ENCODE data around the gene DET1.
"Not testable (repeated sequence)": the region's sequence is repeated elsewhere in the genome, so short reads cannot be mapped to it uniquely, and the experiment has no call there.

The DET1 gene

GRCh38 chr15:88546248-88547129, at the start of gene DET1:
TSS of gene DET1 (minus strand) at chr15:88546681. CDS start at chr15:88531705, 14,976 bp downstream.
- DNase-seq = peak; percentile 97

- no peak for DNase-seq
Observed at GRCh38 chr15:88591384-88591783, 44.9 kb upstream of the DET1 start.

DNA sequence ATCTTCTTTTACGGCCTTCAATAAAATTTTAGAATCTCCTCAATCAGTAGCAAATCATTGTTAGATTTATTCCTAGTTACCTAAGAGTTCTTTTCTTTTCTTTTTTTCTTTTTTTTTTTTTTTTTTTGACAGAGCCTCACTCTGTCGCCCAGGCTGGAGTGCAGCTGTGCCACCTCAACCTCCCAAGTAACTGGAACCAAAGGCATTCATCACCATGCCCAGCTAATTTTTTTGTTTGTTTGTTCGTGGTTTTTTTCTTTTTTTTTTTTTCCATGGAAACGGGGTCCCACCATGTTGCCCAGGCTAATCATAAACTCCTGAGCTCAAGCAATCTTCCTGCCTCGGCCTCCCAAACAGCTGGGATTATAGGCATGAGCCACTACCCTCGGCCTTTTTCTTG, 44.3 kb upstream of the DET1 start:
- DNase-seq = no peak

- no peak for DNase-seq
Observed at GRCh38 chr15:88586401-88587162, 40.1 kb upstream of the DET1 start.

- DNase-seq = no peak
Observed at GRCh38 chr15:88580532-88580931, 34.1 kb upstream of the DET1 start.

GRCh38 chr15:88579322-88579721, 32.8 kb upstream of the DET1 start:
- no peak for DNase-seq

- no peak for DNase-seq
Observed at GRCh38 chr15:88574655-88575054, 28.2 kb upstream of the DET1 start.

- DNase-seq = no peak
Observed at GRCh38 chr15:88574077-88574476, 27.6 kb upstream of the DET1 start.

DNA sequence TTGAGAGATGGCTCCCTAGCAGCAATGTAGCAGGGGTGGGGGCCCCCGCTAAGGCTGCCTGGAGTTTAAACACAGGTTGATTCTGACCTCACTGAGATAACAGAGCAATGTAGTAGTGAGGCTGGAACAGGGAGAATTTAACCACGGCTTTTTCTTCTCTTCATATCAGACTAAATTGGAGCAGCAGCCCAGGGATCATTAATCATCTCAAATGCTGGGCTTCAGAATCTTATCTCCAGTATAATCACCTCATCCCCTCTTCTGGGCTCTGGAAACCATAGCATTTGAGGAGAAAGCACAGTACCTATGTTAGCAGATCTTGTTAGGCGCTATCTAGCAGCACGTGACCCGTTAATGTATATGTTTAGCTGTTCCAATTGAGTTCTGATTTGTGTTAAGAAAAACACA, 25.4 kb upstream of the DET1 start:
- no peak for DNase-seq

DNA sequence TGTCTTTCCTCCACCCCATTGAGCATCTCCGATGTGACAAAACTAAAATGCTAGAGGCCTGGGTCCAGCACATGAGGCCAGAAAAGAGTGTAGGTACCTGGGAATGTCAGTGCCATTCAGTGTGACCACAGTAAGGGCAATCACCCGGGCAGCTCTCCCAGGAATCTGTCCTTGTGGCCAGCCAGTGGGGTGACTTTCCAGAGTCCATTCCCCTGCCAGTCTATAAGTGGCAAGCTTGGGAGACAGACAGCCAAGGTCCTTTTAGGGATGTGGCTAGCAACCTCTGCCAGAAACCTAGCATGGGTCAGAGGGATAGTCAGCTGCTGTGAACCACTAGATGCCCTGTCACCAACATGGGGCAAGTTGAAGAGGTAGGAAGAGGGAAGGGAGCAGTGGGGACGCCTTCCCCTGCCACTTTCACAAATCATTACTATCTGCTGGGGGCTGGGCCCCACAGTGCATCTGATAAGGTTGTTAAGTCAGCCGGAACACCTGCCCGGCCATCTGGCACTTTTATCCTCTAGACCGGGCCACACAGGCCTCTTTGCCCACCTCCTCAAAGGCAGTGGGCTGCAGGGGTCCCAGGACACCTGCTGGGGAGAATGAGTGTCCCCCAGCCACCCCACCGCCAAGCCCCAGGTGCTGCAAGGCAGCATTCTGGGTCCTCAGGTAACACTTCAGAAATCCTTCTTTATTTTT, 24.8 kb upstream of the DET1 start:
- DNase-seq = no peak

DNA sequence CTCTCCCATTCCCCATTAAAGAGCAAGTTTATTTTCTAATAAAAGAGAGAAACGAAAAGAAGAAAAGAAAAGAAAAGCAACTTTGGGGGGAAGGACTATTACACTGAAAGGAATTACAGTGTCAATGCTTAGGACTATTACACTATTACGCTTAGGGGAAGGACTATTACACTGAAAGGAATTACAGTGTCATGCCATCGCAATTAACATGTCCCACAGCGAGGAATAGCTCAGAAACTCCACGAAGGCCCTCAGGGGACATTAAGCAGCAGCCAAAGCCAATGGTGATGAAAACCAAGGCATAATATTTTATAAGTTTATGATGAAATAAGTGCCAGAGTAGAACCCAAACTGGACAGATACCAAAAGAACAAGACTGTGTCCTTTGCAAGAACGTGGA, 22.1 kb upstream of the DET1 start:
- DNase-seq = no peak

GRCh38 chr15:88564741-88565140, 18.3 kb upstream of the DET1 start:
- DNase-seq = no peak

GRCh38 chr15:88563638-88564037, 17.2 kb upstream of the DET1 start:
- no peak for DNase-seq

DNA sequence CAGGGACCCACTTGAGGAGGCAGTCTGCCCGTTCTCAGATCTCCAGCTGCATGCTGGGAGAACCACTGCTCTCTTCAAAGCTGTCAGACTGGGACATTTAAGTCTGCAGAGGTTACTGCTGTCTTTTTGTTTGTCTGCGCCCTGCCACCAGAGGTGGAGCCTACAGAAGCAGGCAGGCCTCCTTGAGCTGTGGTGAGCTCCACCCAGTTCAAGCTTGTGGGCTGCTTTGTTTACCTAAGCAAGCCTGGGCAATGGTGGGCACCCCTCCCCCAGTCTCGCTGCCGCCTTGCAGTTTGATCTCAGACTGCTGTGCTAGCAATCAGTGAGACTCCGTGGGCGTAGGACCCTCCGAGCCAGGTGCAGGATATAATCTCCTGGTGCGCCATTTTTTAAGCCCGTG, 13.1 kb upstream of the DET1 start:
- DNase-seq = not testable (repeated sequence)

GRCh38 chr15:88558026-88558425, 11.5 kb upstream of the DET1 start:
- not testable (repeated sequence) for DNase-seq

DNA sequence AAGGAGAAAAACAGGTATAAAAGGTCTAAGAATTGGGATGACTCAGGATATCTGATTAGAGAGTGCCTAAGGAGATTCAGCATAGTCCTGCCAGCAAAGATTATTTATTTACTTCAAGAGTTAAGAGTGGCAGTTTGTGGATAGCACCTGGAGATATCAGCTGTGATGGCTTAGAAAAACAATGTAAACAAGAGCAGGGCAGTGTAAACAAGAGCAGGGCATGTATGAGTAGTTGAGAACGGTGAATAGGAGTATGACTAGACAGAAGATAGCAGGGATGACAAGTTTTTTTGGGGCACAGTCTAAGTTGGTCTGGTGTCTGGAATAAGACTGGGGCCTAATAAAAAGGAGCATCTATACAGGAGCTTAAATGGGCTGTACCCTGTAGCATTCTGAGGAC, 1.5 kb upstream of the DET1 start:
- DNase-seq = not testable (repeated sequence)

DNA sequence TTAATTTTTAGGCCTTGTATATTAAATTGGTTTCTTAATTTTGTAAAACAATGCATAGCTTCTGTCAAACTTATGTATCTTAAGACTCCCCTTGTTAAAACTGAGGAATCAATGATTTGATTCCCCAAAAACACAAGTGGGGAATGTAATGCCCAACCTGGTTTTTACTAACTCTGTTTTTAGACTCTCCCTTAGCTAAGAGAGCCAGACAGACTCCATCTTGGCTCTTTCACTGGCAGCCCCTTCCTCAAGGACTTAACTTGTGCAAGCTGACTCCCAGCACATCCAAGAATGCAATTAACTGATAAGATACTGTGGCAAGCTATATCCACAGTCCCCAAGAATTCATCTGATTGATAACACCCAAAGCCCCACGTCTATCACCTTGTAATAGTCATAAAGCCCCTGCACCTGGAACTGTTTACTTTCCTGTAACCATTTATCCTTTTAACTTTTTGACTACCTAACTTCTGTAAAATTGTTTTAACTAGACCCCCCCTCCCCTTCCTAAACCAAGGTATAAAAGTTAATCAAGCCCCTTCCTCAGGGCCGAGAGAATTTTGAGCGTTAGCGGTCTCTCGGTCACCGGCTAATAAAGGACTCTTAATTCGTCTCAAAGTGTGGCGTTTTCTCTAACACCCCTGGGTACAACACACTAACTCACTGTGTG, 768 bp downstream of the DET1 start:
- not testable (repeated sequence) for DNase-seq

DNA sequence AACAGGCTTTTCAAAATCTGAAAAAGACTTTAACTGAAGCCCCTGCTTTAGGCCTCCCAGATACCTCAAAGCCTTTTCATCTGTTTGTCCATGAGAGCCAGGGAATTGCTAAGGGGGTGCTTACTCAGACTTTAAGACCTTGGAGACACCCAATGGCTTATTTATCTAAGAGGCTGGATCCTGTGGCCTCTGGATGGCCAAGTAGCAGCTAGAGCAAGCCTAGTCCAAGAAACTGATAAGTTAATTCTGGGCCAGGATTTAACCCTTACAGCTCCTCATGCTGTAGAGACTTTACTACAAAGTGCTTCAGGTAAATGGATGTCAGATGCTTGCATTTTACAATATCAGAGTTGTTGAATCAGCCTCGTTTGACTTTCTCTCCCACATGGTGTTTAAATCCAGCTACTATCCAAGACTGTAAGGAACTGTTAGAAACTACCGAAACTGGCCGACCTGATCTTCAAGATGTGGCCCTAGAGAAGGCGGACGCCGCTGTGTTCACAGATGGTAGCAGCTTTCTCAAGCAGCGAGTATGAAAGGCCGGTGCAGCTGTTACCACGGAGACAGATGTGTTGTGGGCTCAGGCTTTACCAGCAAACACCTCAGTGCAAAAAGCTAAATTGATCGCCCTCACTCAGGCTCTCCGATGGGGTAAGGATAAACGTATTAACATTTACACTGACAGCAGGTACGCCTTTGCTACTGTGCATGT, 3.3 kb downstream of the DET1 start:
- DNase-seq = peak; percentile 31

GRCh38 chr15:88542342-88542733, 4.1 kb downstream of the DET1 start:
- DNase-seq = no peak

DNA sequence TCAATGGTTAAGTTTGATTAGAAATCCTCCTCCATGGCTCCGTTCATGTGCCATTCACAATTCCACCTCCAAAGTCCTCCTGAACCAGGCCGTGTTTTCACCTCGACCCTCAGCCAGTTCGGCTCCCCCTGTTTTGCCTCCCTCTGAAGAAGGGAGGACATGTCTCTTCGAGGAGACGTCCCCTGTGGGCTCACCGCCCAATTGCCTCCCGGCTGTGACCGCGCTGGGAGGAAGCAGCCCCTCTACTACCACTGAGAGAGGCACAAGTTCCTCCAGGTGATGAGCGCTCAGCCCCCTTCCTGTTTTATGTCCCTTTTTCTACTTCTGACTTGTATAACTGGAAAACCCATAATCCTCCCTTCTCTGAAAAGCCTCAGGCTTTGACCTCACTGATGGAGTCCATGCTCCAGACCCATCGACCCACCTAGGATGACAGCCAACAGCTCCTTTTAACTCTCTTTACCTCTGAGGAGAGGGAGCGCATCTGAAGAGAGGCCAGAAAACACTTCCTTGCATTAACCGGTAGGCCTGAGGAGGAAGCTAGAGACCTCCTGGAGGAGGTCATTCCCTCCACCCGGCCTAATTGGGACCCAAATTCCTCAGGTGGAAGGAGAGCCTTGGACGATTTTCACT, 4.7 kb downstream of the DET1 start:
- no peak for DNase-seq

GRCh38 chr15:88541111-88541510, 5.4 kb downstream of the DET1 start:
- DNase-seq = not testable (repeated sequence)

DNA sequence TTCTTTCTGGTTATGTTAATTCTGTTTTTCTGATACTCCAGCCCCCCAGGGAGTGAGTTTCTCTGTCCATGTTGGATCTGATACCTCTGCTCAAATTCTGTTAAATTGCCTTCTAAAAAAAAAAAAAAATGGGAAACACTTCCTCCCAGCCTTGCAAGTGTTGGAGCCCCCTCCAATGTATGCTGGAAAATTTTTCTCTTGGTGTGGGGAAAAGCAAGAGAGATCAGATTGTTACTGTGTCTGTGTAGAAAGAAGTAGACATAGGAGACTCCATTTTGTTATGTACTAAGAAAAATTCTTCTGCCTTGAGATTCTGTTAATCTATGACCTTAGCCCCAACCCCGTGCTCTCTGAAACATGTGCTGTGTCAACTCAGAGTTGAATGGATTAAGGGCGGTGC, 6.1 kb downstream of the DET1 start:
- not testable (repeated sequence) for DNase-seq
